HG03095 (cell line): Measurements from ENCODE around the gene ACOX3.
"Not testable (repeated sequence)": the region's sequence is repeated elsewhere in the genome, so short reads cannot be mapped to it uniquely, and the experiment has no call there.

Source experiments
- ATAC-seq: cut with Tn5 transposase; IDR thresholded peaks from one replicate; pipeline ENCODE4 v1.9.1; 2021; ENCODE audit warnings: moderate library complexity; ENCODE audit not compliant: unreplicated experiment

The ACOX3 gene

GRCh38 chr4:8390577-8390976 is 49.9 kb downstream of the ACOX3 start:
- no peak for ATAC-seq

GRCh38 chr4:8388528-8388870 is 52.0 kb downstream of the ACOX3 start:
- ATAC-seq = no peak

- ATAC-seq = no peak
Observed at GRCh38 chr4:8387615-8388527, 52.7 kb downstream of the ACOX3 start.

GRCh38 chr4:8387194-8387593 is 53.3 kb downstream of the ACOX3 start:
- ATAC-seq = no peak

DNA sequence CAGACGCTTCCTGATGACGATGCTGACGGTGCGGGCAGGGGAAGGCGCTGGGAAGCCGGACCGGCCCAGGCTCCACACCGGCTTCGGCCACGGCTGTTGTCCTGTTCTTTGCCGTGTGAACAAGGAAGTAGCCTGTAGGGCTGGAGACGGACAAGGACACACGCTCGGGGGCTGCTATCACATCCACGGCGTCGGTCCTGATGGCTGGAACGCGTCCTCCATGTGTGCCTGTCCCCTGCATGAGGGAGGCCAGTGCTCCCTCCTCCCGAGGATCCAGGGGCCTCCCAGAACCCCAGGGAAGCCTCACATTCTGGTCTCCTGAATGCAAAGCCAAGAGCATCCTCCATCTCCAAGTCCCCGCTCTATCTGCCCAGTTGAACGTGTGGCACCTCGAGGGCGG is 53.8 kb downstream of the ACOX3 start:
- ATAC-seq = no peak

DNA sequence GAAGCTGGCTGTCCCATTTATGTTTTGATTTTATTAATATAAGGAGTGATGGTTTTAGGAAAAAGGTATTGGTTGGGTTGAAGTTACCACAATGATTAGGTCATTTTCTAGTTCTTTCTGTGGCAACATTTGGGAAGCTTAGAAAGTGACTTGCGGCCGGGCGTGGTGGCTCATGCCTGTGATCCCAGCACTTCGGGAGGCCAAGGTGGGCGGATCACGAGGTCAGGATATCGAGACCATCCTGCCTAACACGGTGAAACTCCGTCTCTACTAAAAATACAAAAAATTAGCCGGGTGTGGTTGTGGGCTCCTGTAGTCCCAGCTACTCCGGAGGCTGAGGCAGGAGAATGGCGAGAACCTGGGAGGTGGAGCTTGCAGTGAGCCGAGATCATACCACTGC is 54.4 kb downstream of the ACOX3 start:
- ATAC-seq = not testable (repeated sequence)

- ATAC-seq = no peak
Observed at GRCh38 chr4:8385611-8386010, 54.9 kb downstream of the ACOX3 start.

DNA sequence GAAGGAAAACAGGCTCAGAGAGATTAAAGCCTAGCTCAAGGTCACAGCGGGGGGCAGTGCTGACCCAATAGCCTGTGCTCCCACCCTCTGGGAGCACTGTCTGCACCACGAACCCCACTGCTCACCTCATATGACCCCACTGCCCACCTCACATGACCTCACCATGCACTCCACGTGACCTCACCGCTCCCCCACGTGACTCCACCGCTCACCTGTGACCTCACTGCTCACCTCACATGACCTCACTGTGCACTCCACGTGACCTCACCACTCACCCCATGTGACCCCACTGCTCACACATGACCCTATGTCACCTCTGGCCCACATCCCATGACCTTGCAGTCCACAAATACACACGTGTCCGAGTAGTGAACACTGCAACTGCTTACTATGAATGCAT is 55.4 kb downstream of the ACOX3 start:
- no peak for ATAC-seq

DNA sequence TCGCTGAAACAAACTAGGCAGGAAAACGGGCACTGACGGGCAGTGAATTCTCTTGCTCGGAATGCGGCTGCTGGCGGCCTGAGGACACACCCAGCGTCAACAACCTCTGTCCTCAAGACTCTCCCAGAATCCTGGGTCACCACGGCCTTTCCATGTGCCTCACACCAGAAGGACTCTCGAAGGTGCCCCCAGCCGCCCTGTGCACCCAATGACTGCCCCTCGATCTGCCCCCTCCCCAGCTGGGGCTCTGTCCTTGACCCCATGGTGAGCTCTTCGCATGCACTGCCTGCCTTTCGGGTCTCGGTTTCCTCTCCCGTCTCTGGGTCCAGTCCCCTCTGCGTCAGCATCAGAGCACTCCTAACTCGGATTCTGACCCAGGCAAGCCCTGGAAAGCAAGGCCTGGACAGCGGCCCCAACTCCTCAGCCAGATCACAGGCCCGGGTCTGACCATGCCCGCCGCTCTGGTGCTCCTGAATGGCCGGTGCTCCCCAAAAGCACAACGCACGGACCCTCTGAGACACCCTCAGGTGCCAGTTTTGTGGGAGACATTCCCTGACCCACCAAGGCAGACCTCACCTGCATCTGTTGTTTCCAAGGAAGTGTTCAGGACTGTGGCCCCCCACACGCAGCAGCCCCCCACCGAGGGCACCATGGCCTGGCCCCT is 56.0 kb downstream of the ACOX3 start:
- no peak for ATAC-seq

DNA sequence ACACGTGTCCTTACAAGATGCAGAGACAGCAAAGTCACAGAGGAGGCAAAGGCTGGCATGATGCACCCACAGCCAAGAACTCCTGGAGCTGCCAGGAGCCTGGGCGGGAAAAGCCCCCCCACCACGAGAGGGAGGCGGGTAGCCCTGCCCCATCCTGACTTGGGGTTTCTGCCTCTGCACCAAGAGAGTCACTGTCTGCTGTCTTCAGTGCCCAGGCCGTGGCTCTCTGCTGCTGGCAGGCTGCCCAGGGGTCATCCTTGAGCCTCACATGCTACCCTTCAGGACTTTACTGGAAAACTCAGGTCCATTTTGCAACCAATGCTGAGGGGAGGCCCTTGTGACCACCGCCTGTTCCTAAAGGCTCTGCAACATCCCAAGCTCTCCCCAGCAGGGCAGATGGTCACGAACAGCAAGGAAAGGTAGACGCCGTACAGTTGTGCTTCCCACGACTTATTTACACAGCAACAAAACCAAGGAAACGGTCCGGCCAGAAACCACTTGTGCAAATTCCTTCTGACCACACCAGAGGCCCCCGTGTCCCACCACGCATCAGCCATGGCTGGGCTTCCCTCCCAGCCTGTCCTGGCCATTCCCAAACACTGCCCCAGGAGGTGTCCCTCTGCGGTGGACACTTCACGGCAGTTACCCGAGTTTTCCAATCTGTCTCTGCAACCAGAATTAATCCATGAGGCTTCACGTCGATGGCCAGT is 56.9 kb downstream of the ACOX3 start:
- ATAC-seq = no peak

DNA sequence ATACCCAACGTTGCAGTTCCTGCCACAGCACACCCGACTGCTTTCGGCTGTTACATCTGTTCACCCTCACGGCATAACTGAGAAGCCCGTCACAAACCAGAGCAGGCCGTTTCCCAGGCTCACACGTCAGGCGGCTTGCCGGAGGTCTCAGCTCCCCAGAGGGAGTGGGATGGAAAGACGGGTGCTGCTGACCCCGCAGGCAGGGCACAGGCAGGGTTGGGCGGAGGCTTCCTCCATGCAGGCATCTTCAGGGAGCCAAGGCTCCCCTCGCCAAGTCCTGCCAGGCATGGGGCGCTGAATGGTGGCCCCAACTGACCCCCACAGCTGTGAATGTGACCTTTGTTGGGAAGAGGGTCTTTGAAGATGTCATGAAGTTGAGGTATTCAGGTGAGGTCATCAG is 57.5 kb downstream of the ACOX3 start:
- ATAC-seq = no peak

GRCh38 chr4:8381814-8382581 is 58.5 kb downstream of the ACOX3 start:
- ATAC-seq = no peak

DNA sequence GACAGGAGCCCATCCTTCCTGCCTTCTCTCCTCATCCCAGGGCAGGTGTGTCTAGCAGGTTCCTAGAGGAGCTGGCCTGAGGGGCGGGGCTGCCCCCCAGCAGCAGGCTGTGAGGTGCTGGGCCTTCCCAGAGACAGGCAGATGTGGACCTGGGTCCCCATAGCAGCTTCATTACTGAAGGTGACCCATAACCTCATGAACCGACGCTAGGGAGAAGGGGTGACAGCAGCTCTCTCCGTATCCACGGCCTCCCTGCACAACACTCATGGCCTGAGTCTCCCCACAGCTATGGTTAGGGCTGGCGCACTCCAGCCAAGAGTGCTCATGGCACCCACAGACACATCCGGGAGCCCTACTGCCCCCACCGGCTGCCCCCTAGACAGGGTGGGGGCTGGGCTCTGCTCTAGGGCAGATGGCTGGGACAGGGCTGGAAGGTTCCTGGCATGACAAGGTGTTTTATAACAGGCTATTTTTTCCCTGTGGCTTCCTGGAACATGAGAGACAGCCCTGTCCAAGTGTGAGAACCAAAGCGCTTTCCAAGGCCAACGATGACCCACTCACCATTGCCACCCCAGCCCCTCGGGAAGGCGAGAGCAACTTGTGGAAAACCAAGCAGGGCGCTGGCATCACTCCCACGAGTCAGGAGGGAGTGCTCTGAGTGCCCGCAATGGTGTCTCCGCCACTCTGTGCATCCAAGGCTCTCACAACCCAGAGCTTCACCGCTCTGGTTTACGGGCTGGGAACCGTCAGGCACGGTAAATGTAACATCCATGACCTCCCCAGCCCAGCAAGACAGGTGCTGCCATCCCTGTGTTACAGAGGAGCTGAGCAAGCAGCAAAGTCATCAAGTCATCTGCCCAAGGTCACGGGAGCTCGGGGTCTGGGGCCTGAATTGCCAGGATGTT is 59.8 kb downstream of the ACOX3 start:
- no peak for ATAC-seq

GRCh38 chr4:8379771-8380170 is 60.8 kb downstream of the ACOX3 start:
- ATAC-seq = no peak

DNA sequence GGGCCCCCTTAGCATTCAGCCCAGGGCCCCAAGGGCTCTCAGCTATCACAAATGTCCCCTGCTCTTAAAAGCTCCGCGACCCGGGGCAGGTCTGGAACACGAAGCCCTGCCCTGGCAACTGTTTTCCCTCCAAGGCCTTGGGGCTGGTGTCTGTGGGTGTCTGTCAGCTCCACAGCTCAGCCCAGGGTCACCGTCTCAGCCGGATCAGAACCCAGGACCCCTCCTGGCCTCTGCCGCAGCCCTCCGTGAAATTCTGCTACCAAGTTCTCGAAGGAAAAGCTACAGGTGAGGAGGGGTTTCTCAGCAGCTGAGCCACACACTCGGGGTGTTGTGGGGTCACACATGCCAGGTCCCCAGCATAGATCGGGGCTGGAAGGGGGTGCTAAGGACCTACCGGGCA is 61.2 kb downstream of the ACOX3 start:
- ATAC-seq = no peak

GRCh38 chr4:8378776-8379175 is 61.7 kb downstream of the ACOX3 start:
- no peak for ATAC-seq

DNA sequence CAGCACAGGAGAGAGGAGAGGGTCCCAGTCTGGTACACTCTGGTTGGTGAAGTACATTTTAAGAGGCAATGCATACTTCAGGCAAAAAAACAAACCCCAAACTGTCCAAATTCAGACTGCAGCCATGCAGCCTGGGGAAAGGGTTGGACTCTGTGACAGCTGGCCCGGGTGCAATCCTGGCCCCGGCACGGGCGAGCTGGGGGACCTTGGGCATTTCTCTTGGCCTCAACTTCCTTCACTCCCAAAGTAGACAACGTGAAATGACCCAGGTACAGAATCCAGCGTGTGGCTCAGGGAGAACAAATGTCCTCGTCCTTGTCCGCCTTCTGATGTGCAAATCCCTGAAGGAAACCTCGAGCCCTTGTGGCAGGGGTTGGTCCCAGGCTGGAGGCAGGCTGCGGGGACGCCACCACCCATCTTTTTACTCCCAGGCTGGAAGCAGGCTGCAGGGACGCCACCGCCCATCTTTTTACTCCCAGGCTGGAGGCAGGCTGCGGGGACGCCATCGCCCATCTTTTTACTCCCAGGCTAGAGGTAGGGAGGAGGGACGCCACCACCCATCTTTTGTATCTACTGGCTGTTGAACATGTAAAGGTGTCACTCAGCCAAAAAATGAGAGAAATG is 62.3 kb downstream of the ACOX3 start:
- no peak for ATAC-seq

DNA sequence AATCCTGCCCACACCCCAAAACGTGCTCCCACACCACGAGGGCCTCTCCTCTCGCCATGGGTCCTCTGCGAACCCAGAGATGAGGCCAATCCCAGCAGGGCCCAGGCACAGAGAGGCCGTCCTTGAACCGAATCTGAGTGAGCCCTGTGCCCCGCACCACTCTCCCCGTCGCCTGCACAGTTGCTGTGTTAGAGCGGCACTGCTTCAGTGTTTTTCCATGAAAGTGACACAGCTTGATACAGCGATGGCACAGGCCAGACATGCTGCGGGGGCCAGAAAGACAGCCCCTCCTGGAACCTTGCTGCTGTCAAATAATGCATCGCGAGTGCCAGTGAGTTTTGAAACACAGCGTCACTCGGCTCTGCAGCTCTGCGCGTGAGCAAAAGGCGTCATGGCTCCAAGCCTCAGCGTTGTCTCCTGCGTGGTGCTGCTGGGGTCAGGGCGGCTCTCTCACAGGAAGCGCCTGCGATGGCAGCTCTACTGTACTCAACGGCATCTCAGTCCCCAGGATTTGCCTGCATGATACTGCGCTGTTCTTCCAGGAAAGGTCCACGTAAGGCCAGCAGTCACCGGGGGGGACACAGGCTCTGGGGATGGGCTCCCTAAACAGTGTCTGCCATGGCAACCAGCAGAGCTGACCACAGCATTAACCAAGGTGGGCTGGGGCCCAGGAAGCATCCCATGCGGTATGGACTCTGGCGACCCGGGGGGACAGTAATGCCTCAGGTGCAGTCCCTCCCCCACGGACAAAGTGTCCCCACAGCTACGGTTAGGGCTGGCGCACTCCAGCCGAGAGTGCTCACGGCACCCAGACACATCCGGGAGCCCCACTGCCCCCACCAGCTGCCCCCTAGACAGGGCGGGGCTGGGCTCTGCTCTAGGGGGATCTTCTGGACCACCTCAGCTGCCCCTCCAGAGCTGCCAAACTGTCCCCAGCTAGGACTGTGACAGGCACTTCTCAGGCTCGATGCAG is 63.1 kb downstream of the ACOX3 start:
- ATAC-seq = no peak
